PC-9 (cell line): Measurements from ENCODE around the gene PKD1L1. TPM values are rescaled to one million over a fixed set of nuclear protein-coding genes. Genes with fewer than 3 reads are reported as not detected.

ENCODE experiments used
- BruUV-seq: library from RNA; stranded (reverse); fragments of 400-500 nt; replicated peaks from 2 replicates; lab custom pipeline; 2021; lab: Mats Ljungman, UMichigan
- CTCF ChIA-PET: fragments of 300-600 bp; sonication (Branson Sonifier 250); formaldehyde crosslinking; loops from one replicate; lab custom pipeline; 2022; ENCODE audit warnings: antibody characterized with exemption; lab: Charles Lee
- POLR2A ChIA-PET: fragments of 300-600 bp; sonication (Branson Sonifier 250); formaldehyde crosslinking; loops from one replicate; lab custom pipeline; 2022; ENCODE audit warnings: antibody characterized with exemption; ENCODE audit not compliant: unreplicated experiment; lab: Charles Lee
- DNase-seq, 2 experiments: peaks; one replicate each; pipeline versions ENCODE4 v3.0.0 to v3.0.0-alpha.2; 2015 to 2022; ENCODE audit warnings: mixed read lengths in 1 of 2
- H2AFZ ChIP-seq: fragments of 200-600 bp; sonication (generic); 2 replicates; pipeline ENCODE4 v1.8.1; 2017; ENCODE audit warnings: antibody characterized with exemption
- H3F3A ChIP-seq: fragments of 200-600 bp; sonication (generic); 2 replicates; pipeline ENCODE4 v1.8.1; 2017; ENCODE audit warnings: antibody characterized with exemption, mild to moderate bottlenecking, low read depth; ENCODE audit not compliant: insufficient read depth
- H3K27ac ChIP-seq: fragments of 200-600 bp; sonication (generic); 2 replicates; pipeline ENCODE4 v1.6.1; 2016; ENCODE audit warnings: mixed run types
- H3K27me3 ChIP-seq: fragments of 200-600 bp; sonication (generic); 2 replicates; pipeline ENCODE4 v1.6.1; 2016; ENCODE audit warnings: low read depth, mixed run types; ENCODE audit not compliant: insufficient read depth
- H3K36me3 ChIP-seq: fragments of 200-600 bp; sonication (generic); 2 replicates; pipeline ENCODE4 v1.6.1; 2016; ENCODE audit warnings: low read depth, mixed run types
- H3K4me1 ChIP-seq: fragments of 200-600 bp; sonication (generic); replicated peaks from 2 replicates; pipeline ENCODE4 v1.6.1; 2016; ENCODE audit warnings: mixed run types; ENCODE audit not compliant: insufficient read depth
- H3K4me2 ChIP-seq: fragments of 200-600 bp; sonication (generic); 2 replicates; pipeline ENCODE4 v1.6.1; 2017; ENCODE audit warnings: mixed run types
- H3K4me3 ChIP-seq: fragments of 200-600 bp; sonication (generic); 2 replicates; pipeline ENCODE4 v1.6.1; 2016; ENCODE audit warnings: mixed run types
- H3K79me2 ChIP-seq: fragments of 200-600 bp; sonication (generic); 2 replicates; pipeline ENCODE4 v1.6.1; 2017; ENCODE audit warnings: low read depth, mixed run types
- H3K9me2 ChIP-seq: fragments of 200-600 bp; sonication (generic); 2 replicates; pipeline ENCODE4 v1.8.1; 2017; ENCODE audit warnings: mild to moderate bottlenecking; ENCODE audit not compliant: insufficient read depth
- H3K9me3 ChIP-seq: fragments of 200-600 bp; sonication (generic); 2 replicates; pipeline ENCODE4 v1.8.1; 2016; ENCODE audit warnings: low read depth; ENCODE audit not compliant: insufficient read depth
- H4K20me1 ChIP-seq: fragments of 200-600 bp; sonication (generic); 2 replicates; pipeline ENCODE4 v1.8.1; 2017; ENCODE audit not compliant: insufficient read depth
- EZH2 ChIP-seq: fragments of 200-600 bp; sonication (generic); IDR thresholded peaks from 2 replicates; pipeline ENCODE4 v1.8.0; 2017; ENCODE audit warnings: antibody characterized with exemption, low read depth
- intact Hi-C: fragments of 100-400 bp; cut with micrococcal nuclease; formaldehyde crosslinking; loops from one replicate; pipeline ENCODE4 v1.10.0; 2022; ENCODE audit not compliant: unreplicated experiment
- total RNA-seq: library from RNA; stranded (reverse); gene quantifications from 2 replicates; pipeline ENCODE4 v1.2.3, GENCODE V29; 2021
- TF ChIP-seq, protein P1 (sequence below): fragments of 200-600 bp; sonication (generic); conservative IDR thresholded peaks from 2 replicates; pipeline ENCODE4 v1.6.1; 2017; ENCODE audit warnings: mixed run types, antibody characterized with exemption, mild to moderate bottlenecking, moderate library complexity

The PKD1L1 gene
- total RNA-seq, 1 experiment from 2014 or later, result 0.07 TPM

- ChIA-PET CTCF (interaction anchor here (0.6 kb wide), 1 partner anchor 362 kb away, joined by 4 read pairs; no protein-coding TSS in a partner anchor), POLR2A (interaction anchor here (0.5 kb wide), 1 partner anchor 374 kb away, joined by 6 read pairs; no protein-coding TSS in a partner anchor)
- H3K9me2 ChIP-seq, result no peaks in the 10 kb centered on the region
- H3K27me3 ChIP-seq, result no peaks in the 10 kb centered on the region
- intact Hi-C loops, result no loop called here
- DNase-seq, result no peak
- H3K27ac ChIP-seq, result no peak overlapping the region
- no peak overlapping the region for H2AFZ ChIP-seq
- no peak for TF ChIP-seq EZH2
- TF ChIP-seq, protein P1, sequence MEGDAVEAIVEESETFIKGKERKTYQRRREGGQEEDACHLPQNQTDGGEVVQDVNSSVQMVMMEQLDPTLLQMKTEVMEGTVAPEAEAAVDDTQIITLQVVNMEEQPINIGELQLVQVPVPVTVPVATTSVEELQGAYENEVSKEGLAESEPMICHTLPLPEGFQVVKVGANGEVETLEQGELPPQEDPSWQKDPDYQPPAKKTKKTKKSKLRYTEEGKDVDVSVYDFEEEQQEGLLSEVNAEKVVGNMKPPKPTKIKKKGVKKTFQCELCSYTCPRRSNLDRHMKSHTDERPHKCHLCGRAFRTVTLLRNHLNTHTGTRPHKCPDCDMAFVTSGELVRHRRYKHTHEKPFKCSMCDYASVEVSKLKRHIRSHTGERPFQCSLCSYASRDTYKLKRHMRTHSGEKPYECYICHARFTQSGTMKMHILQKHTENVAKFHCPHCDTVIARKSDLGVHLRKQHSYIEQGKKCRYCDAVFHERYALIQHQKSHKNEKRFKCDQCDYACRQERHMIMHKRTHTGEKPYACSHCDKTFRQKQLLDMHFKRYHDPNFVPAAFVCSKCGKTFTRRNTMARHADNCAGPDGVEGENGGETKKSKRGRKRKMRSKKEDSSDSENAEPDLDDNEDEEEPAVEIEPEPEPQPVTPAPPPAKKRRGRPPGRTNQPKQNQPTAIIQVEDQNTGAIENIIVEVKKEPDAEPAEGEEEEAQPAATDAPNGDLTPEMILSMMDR, result no peak
- H3K4me2 ChIP-seq, result no peak overlapping the region
- H3K4me3 ChIP-seq, result no peak overlapping the region
- BruUV-seq, result no TSS peak
- H3K36me3 ChIP-seq, result peaks cover 61% of the 10 kb centered on the region
- no peaks in the 10 kb centered on the region for H3K79me2 ChIP-seq
- no peaks in the 10 kb centered on the region for H3K9me3 ChIP-seq
- peaks cover 11% of the 10 kb centered on the region for H3K4me1 ChIP-seq
- H3F3A ChIP-seq, result peaks cover 3% of the 10 kb centered on the region; the same call in 1 of the 2 replicates
- H4K20me1 ChIP-seq, result no peaks in the 10 kb centered on the region
Observed at GRCh38 chr7:47967708-47968107, 19.4 kb upstream of the PKD1L1 start.

DNA sequence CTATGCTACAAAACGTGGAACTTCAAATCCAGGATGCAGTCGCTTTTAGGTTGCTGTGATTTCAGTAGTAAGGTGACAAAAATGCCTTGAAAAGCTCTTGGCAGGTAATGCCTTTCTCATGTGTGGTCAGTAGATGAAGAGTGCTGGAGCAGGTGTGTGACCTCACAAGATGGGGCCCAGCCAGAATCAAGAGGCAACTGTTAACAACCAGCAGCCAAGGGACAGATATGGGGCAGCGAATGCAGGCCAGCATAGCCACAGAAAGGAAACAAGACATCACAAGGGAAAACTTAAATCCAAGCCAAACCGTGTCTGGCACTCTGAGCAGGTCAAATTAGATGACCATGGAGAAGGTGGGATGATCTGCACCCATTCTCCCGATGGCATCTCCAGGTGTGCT is 18.9 kb upstream of the PKD1L1 start:
- Histone ChIP-seq H3K4me3 (no peak overlapping the region), H3F3A (peaks cover 3% of the 10 kb centered on the region; the same call in 1 of the 2 replicates), H3K4me1 (peaks cover 11% of the 10 kb centered on the region), H3K79me2 (no peaks in the 10 kb centered on the region), H4K20me1 (no peaks in the 10 kb centered on the region), H3K27ac (no peak overlapping the region), H3K9me2 (no peaks in the 10 kb centered on the region), H2AFZ (no peak overlapping the region), H3K4me2 (no peak overlapping the region), H3K36me3 (peaks cover 64% of the 10 kb centered on the region), H3K27me3 (no peaks in the 10 kb centered on the region), H3K9me3 (no peaks in the 10 kb centered on the region)
- no peak for DNase-seq
- CTCF ChIA-PET, result interaction anchor here (0.6 kb wide), 2 partner anchors 126 to 362 kb away, joined by 3 to 4 read pairs; no protein-coding TSS in a partner anchor
- no TSS peak for BruUV-seq
- intact Hi-C loops, result no loop called here
- POLR2A ChIA-PET, result interaction anchor here (0.5 kb wide), 1 partner anchor 375 kb away, joined by 6 read pairs; no protein-coding TSS in a partner anchor
- no peak for TF ChIP-seq EZH2
- TF ChIP-seq, protein P1, result no peak

GRCh38 chr7:47965456-47965855 is 17.2 kb upstream of the PKD1L1 start:
- no peaks in the 10 kb centered on the region for H3K9me2 ChIP-seq
- H3K4me2 ChIP-seq, result no peak overlapping the region
- H3K9me3 ChIP-seq, result no peaks in the 10 kb centered on the region
- no peak overlapping the region for H2AFZ ChIP-seq
- H3K79me2 ChIP-seq, result no peaks in the 10 kb centered on the region
- no peak for TF ChIP-seq EZH2
- TF ChIP-seq, protein P1, result no peak
- no peaks in the 10 kb centered on the region for H4K20me1 ChIP-seq
- H3K4me3 ChIP-seq, result no peak overlapping the region
- intact Hi-C loops, result no loop called here
- BruUV-seq, result no TSS peak
- peaks cover 71% of the 10 kb centered on the region for H3K36me3 ChIP-seq
- H3F3A ChIP-seq, result peaks cover 3% of the 10 kb centered on the region; the same call in 1 of the 2 replicates
- peaks cover 10% of the 10 kb centered on the region for H3K4me1 ChIP-seq
- ChIA-PET POLR2A (no interaction called here), CTCF (no interaction called here)
- DNase-seq, result no peak
- no peak overlapping the region for H3K27ac ChIP-seq
- no peaks in the 10 kb centered on the region for H3K27me3 ChIP-seq
